ENCODE measurements around the gene CCDC80. TPM values are rescaled to one million over a fixed set of nuclear protein-coding genes. Genes with fewer than 3 reads are reported as not detected.

CCDC80 gene
- total RNA-seq, 1 donor from 2014 or later = 171 TPM

GRCh38 chr3:112646623-112647022, 5.7 kb upstream of the CCDC80 start:
- H3K4me1 ChIP-seq = peaks cover 14% of the 10 kb centered on the region
- H3K36me3 ChIP-seq = no peaks in the 10 kb centered on the region
- DNase-seq = no peak
- no peaks in the 10 kb centered on the region for H3K9me3 ChIP-seq (replicated peaks)
- H3K27ac ChIP-seq (replicated peaks) = peak overlapping the region; percentile 45
- intact Hi-C loops (cut with micrococcal nuclease) = loop anchor here (5.0 kb wide), 1 partner anchor 331 kb away; the partner anchor contains the start of gene CD200R1
- peaks cover 44% of the 10 kb centered on the region for H3K27me3 ChIP-seq (ENCODE audit: low read depth)
- no peak for TF ChIP-seq CTCF (IDR thresholded peaks at IDR 0.05; ENCODE audit: borderline replicate concordance)
- no peak overlapping the region for H3K4me3 ChIP-seq

DNA sequence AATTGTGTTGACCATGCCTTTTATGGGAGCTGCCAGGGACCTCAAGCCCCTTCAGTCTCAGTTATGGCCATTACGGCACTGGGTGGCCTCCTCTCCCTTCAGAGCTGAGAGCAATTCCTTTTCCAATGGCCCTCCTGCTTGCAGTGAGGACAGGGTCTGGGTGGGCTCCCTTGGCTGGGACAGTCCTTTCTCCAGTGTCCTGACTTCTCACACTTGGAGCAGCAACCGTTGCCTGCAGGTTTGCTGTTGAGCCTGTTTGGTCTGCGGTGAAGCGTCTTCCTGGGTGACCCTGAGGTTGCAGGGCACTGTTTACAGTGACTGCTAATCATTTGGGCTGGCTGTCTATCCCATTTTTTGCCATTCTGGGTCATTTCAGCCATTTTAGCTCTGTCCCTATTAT, 3.5 kb upstream of the CCDC80 start:
- Histone ChIP-seq H3K27ac (replicated peaks) (no peak overlapping the region), H3K9me3 (replicated peaks) (no peaks in the 10 kb centered on the region), H3K36me3 (no peaks in the 10 kb centered on the region), H3K4me1 (peaks cover 29% of the 10 kb centered on the region), H3K4me3 (no peak overlapping the region), H3K27me3 (ENCODE audit: low read depth) (peaks cover 57% of the 10 kb centered on the region)
- no peak for TF ChIP-seq CTCF (IDR thresholded peaks at IDR 0.05; ENCODE audit: borderline replicate concordance)
- DNase-seq = no peak
- intact Hi-C loops (cut with micrococcal nuclease) = loop anchor here (5.0 kb wide), 1 partner anchor 168 kb away; no protein-coding TSS in a partner anchor

- intact Hi-C loops (cut with micrococcal nuclease) = loop anchor here (5.0 kb wide), 1 partner anchor 169 kb away; no protein-coding TSS in a partner anchor
- H3K27me3 ChIP-seq (ENCODE audit: low read depth) = peaks cover 62% of the 10 kb centered on the region
- no peak overlapping the region for H3K4me3 ChIP-seq
- no peaks in the 10 kb centered on the region for H3K9me3 ChIP-seq (replicated peaks)
- H3K4me1 ChIP-seq = peaks cover 29% of the 10 kb centered on the region
- no peak for DNase-seq
- peak overlapping the region; percentile 52 for H3K27ac ChIP-seq (replicated peaks)
- H3K36me3 ChIP-seq = no peaks in the 10 kb centered on the region
- no peak for TF ChIP-seq CTCF (IDR thresholded peaks at IDR 0.05; ENCODE audit: borderline replicate concordance)
Measured at GRCh38 chr3:112643621-112644240, 2.8 kb upstream of the CCDC80 start.

DNA sequence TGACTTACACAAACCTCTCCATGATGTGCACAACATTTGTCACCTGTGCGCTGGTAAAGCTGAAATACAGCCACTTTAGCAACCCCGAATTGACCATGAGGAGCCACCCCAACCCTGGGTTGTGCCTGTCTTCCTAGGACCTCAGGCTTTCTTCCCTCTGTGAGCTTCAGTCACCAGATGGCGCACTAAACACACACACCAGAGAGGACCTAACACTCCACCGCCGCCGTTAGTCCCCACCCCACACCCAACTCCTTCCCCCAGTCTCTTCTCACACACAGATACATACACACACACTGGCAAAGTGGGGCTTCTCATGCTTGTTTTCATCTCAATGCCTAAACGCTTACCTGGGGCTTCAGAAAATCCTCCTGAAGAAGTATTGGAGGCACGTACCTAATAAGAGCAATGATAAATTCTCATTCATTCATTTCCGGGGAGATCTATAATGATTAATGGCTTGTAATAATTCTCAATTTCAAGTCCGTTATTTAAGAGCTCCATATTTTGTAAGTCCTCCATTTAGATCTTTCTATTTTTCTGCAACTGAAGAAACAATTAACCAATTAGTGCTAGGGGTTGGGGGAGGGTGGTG, 2.1 kb upstream of the CCDC80 start:
- Histone ChIP-seq H3K36me3 (no peaks in the 10 kb centered on the region), H3K27me3 (ENCODE audit: low read depth) (peaks cover 62% of the 10 kb centered on the region), H3K4me1 (peaks cover 29% of the 10 kb centered on the region), H3K27ac (replicated peaks) (peak overlapping the region; percentile 82), H3K4me3 (peak overlapping the region; percentile 39), H3K9me3 (replicated peaks) (no peaks in the 10 kb centered on the region)
- intact Hi-C loops (cut with micrococcal nuclease) = loop anchor here (5.0 kb wide), 1 partner anchor 169 kb away; no protein-coding TSS in a partner anchor
- peak; percentile 80 for DNase-seq
- peak; percentile 83 for TF ChIP-seq CTCF (IDR thresholded peaks at IDR 0.05; ENCODE audit: borderline replicate concordance)

DNA sequence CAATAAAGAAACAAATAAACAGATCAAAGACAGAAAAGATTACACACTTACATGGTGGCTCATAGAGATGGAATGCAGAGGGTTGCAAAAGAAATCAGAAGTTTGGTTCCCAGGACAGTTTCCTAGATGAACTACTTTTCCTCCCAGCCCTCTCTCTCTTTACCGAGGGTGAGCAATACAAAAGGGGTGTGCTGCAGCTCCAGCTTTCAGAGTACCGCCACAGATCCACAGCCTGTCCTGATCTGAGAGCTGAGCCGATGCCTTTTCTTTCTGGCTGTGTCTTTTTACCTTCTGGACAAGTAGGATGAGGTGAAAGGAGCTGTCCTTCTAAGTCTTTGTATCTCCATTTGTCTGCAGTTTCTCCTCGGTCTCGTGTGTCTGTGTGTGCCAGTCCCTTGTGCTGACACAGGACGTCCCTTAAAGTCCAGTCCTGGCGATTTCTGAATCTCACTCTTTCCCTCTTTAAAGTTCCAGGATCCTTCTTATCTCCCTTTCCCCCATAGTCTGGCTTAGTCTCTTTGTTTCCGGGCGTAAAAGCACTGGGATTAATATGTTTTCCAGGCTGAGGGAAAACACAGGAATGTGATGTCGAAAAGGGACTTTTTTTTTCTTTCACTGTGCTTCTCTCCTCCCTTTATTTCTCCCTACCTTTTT, 540 bp downstream of the CCDC80 start:
- Histone ChIP-seq H3K36me3 (no peaks in the 10 kb centered on the region), H3K27ac (replicated peaks) (peak overlapping the region; percentile 82), H3K4me3 (peak overlapping the region; percentile 63), H3K27me3 (ENCODE audit: low read depth) (peaks cover 53% of the 10 kb centered on the region), H3K4me1 (peaks cover 25% of the 10 kb centered on the region), H3K9me3 (replicated peaks) (no peaks in the 10 kb centered on the region)
- no peak for TF ChIP-seq CTCF (IDR thresholded peaks at IDR 0.05; ENCODE audit: borderline replicate concordance)
- no peak for DNase-seq
- intact Hi-C loops (cut with micrococcal nuclease) = loop anchor here (5.0 kb wide), 1 partner anchor 172 kb away; no protein-coding TSS in a partner anchor

Data from left ventricle myocardium inferior (tissue), 1 donor.